HG03064 (cell line): ENCODE data around the gene SCG2.
"Not testable (repeated sequence)": the region's sequence is repeated elsewhere in the genome, so short reads cannot be mapped to it uniquely, and the experiment has no call there.

Experiments used
- ATAC-seq: cut with Tn5 transposase; IDR thresholded peaks from one replicate; pipeline ENCODE4 v1.9.1; 2021; ENCODE audit warnings: low read depth; ENCODE audit not compliant: unreplicated experiment

Gene SCG2

GRCh38 chr2:223613017-223613950 lies 11.1 kb upstream of the SCG2 start:
- no peak for ATAC-seq

- ATAC-seq, result no peak
Observed at GRCh38 chr2:223612501-223612900, 10.3 kb upstream of the SCG2 start.

DNA sequence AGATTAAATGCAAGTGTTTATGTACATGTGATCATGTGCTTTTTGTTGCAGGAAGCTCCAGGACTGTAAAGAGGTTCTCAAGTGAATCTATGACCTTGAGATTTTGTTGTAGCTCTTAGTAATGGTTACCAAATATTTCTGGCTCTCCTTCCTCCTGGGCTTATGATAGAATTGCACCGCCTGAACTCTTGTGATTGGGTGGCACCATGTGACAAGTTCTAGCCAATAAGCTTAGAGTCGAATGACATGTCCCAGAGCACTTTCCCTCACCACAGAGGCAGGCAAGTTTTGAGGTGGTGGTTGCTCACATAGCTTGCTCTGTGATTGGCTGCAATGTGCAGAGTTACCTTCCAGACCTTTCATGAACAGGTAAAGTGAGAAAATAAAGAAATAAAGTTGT lies 8.9 kb upstream of the SCG2 start:
- no peak for ATAC-seq

DNA sequence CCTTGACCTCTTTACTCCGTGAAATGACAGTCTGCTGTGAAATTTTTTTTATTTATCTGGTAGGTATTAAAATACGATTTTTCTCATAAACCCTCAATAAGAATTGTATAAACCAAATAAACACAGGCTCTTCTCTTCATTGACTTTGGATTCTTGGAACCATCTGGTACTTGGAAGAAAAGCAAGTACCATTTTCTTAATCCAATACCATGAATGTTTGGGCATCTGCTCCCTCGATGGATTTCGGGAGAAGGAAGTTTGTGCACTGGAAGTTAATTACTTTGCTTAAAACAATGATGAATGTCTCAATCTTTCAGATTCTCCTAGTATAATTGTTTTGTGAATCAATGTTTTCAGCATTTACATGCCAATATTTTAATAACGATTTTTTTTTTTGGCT lies 5.3 kb upstream of the SCG2 start:
- no peak for ATAC-seq

DNA sequence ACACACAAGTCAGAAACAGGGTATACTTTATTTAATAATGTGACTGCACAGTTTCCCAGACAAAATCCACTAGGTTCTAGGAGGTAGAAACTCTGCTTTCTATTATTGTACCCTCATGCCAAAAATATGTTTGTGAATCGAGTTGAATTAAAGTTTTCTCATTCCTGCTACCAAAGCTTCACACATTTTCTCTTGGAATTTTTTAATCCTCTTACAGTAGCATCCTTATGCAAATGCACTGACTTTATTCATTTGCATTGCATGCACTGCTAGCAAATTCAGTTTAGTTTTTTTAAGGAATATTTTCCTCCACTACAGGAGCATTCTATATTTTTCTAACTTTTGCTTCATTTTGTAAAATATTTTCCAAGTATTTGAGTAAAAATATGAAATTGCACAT lies 4.8 kb upstream of the SCG2 start:
- no peak for ATAC-seq

DNA sequence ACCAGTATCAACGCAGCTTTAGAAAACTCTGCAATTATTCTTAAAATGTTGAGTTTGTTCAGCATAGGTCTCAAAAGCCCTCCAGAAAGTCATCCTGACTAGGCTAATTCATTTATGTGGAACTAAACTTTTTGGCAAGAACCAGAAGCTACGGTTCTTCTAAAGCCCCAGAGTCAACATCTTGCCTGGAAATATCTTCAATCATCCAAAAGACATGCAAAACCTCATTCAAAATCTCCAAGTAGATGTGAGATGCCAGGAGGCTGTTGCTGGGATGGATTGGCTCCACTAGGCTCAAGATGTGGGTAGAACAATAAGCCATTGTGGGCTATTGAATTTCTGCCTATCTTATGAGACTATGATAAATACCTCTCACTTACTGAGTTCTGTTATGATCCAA lies 2.1 kb upstream of the SCG2 start:
- no peak for ATAC-seq

DNA sequence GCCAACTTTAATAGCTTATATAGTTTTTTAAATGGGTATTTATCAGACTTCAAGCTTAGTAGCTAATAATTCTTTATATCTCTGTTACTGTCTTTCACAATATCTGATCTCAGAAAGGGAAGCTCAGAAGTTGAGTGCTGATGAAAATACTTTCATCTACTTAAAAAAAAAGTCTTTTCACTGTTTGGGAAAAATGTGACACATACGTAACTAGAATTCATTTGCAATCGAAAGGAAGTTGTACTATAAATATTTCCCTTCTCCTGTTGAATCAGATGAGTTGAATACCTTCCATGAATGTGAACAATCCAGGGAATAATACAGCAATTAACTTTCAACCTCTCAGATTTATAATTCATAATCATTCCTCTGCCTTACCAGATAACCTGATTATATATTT lies 811 bp upstream of the SCG2 start:
- ATAC-seq, result no peak

DNA sequence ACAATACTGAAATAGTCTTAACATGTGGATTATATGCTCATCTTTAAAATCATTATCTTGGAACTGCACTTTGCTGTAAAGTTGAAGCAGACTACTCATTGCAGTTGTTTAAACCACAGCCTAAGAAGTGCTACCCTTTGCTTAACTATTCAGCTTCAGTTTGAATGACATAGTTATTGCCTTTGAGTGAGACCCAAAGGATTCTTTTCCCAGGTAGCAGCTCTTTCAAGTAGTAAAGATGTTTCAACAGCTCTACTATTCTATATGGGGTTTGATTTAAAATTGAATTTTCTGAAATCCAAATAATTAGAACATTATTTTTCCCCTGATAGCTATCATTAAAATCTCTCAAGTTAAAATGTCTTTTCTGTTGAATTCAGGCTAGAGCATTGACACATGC lies 1.1 kb downstream of the SCG2 start:
- ATAC-seq, result no peak

- no peak for ATAC-seq
Observed at GRCh38 chr2:223599640-223600380, 2.4 kb downstream of the SCG2 start.

- ATAC-seq, result no peak
Observed at GRCh38 chr2:223598994-223599639, 3.0 kb downstream of the SCG2 start.

DNA sequence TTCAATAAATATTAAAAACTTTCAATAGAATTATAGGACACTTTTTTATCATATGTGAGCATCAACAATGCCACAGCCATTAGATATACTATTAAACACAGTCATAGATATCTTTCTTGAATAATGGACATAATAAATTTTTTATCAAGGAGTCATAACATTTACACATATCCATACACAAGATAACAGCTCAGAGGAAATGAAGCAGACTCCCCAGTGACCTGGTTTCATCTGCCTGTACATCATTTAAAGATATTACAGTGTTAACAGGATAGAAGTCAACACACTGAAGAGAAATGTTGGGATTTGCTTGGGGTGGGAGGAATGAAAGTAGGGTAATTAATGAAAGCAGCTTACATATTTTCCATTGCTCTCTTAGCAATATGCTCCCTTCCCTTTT lies 5.1 kb downstream of the SCG2 start:
- no peak for ATAC-seq

DNA sequence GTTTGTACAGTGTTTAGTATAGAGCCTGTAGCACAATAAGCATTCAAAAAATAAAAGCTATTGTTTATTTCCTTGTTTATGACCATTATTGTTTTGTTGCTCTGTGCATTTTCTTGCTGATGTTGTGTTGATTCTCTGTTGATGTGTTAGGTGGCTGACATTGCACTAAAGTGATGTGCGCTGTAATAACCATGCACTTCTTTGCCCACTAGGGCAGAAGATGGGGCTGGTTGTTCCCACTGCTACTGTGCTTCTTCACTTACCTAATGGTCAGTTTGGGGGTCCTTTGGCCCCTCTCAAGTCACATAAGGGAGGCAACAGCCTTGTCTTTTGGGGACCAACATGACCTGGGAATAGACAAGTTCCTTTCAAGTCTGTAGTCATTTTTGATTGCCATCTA lies 6.0 kb downstream of the SCG2 start:
- ATAC-seq, result no peak

DNA sequence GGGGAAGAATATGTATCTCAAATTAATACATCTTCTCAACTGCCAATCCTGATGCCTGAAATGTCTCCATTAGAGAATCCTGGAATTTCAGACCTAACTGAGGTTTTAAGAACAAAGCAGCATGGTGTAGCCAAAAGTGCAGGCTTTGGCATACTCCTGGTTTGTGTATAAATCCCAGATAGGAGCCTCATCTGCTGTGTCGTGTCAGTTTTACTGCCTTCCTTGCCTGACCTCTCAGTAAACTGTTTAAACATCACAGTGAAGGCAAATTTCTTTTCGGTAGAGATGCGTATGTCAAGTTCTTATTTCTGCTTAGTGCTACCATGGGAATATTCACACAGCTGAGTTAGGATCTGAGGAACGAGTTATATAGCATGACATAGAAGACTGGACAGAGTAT lies 7.3 kb downstream of the SCG2 start:
- no peak for ATAC-seq

DNA sequence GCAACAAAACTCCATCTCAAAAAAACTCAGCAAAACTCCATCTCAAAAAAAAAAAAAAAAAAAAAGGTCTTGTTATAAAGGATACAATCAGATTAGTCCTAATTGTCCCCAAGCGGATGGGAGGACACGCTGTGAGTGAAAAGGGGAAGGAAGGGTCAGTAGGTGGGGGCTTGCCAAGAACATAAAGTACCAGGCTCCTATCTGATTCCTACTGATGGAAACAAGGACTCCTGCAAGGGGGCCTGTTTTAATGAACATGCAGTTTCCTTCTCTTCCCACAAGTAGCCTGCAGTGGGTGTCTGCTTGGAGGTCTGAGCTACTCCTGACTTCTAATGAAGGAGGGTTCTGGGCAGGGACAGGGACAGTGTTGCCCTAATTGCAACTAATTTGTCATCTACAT lies 7.9 kb downstream of the SCG2 start:
- ATAC-seq, result no peak

- ATAC-seq, result not testable (repeated sequence)
Observed at GRCh38 chr2:223592689-223593088, 9.5 kb downstream of the SCG2 start.

- ATAC-seq, result no peak
Observed at GRCh38 chr2:223591596-223591995, 10.6 kb downstream of the SCG2 start.

DNA sequence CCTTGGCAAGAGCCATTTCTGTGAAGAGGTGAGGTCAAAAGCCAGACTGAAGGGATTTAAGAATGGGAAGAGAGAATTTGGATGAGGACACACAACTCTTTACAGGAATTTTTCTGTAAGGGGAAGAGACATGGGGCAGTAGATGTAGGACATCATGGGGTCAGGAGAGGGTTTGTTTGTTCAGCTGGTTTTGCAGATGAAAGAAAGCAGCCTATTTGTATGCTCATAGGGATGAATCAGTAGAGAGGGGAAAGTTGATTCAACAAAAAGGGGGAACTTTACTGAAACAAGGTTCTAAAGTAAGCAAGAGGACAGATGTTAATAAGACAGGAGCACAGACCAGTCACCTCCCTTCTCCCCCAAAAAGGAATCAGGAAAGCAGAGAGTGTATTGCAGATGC lies 11.2 kb downstream of the SCG2 start:
- no peak for ATAC-seq

DNA sequence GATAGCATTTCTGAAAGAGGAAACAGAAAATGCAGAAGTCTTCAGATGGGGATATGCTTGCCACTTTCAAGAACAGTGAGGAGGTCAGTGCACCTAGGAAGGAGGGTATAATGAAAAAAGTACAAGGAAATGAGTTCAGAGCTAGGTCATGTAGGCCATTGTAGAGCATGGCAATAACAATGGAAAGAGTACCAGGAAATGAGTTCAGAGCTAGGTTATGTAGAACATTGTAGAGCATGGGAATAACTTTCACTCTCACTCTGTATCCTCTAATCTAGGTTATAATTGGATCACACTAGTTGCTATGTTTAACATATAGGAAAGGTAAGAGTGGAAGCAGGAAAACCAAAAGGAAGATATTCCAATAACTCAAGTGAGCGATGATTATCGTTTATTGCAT lies 12.3 kb downstream of the SCG2 start:
- no peak for ATAC-seq

- no peak for ATAC-seq
Observed at GRCh38 chr2:223588251-223588650, 13.9 kb downstream of the SCG2 start.

GRCh38 chr2:223587301-223587700 lies 14.9 kb downstream of the SCG2 start:
- ATAC-seq, result no peak

DNA sequence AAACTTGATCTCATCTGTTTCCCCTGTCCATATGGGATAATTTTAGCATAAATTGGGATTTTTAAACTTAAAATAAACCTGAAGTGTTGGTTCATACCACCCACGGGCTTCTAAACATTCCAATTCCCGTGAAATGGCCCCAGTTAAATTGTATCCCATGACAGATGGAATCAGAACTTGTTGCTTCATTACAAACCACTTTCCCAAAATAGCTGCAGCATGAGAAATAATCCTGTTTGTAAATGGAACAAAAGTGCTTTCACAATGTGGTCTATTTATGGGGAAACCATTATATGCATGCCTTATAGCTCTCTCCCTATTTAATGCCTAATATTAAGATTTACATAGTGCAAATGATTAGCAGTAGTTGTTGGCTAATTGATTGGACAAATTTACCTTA lies 15.9 kb downstream of the SCG2 start:
- no peak for ATAC-seq
